Lower leg skin (tissue), 4 donors: ENCODE data around the gene PSMD1. TPM values are rescaled to one million over a fixed set of nuclear protein-coding genes. Genes with fewer than 3 reads are reported as not detected.

Experiments
- DNase-seq, 2 donors: peaks; one replicate each; pipeline ENCODE4 v3.0.0-alpha.2; 2019; ENCODE audit warnings: low spot score in 2 of 2
- H3K4me3 ChIP-seq: fragments of 200-600 bp; sonication (generic); 2 replicates; pipeline ENCODE4 v1.5.1; 2017; ENCODE audit warnings: mild to moderate bottlenecking, low read depth; ENCODE audit not compliant: poor library complexity, severe bottlenecking
- CTCF ChIP-seq, 3 donors: fragments of 450-650 bp; IDR thresholded peaks; one replicate each; pipeline ENCODE4 v1.5.1; 2016; ENCODE audit warnings: antibody characterized with exemption in 3 of 3, mild to moderate bottlenecking in 3 of 3, moderate library complexity in 2 of 3
- POLR2A ChIP-seq, 2 donors: fragments of 450-650 bp; IDR thresholded peaks; one replicate each; pipeline ENCODE4 v1.6.1; 2016 to 2017; ENCODE audit warnings: antibody characterized with exemption in 2 of 2, mild to moderate bottlenecking in 1 of 2, moderate library complexity in 1 of 2
- WGBS, 2 donors: methylation state at CpG; one replicate each; pipeline ENCODE4 v1.1.5; 2018; 5-methylcytosine and 5-hydroxymethylcytosine counted together
- intact Hi-C: fragments of 100-400 bp; cut with DNase I; formaldehyde crosslinking; loops from one replicate; pipeline ENCODE4 v1.15.0; 2023; ENCODE audit warnings: low total_unique reads
- total RNA-seq, 4 donors: library from RNA; depleted of rRNA; stranded (reverse); fragments of >200 nt; gene quantifications; one replicate each; pipeline ENCODE4 v1.1.0, GENCODE V29; 2016

Gene PSMD1
- total RNA-seq, 4 donors from 2014 or later = 49.8 to 67.9 (median 57.4) TPM

- 2% methylated on average over 6 to 15 of the region's 61 CpGs for WGBS, 2 donors
- DNase-seq = peak in 1 of 2 donors; percentile 59
- intact Hi-C loops = no loop called here
- TF ChIP-seq POLR2A (IDR thresholded peaks at IDR 0.05) = no peak
- no peak for TF ChIP-seq CTCF (IDR thresholded peaks at IDR 0.05)
- H3K4me3 ChIP-seq = no peak within 1 kb of the TSS
Measured at GRCh38 chr2:231037202-231037730, 19.4 kb upstream of the PSMD1 start, which contains the start of gene C2orf72. TSS of gene C2orf72 (plus strand) at chr2:231037523. CDS start at chr2:231037566, 43 bp downstream.

GRCh38 chr2:231037731-231038482 is 18.8 kb upstream of the PSMD1 start:
- TF ChIP-seq CTCF (IDR thresholded peaks at IDR 0.05) (no peak), POLR2A (IDR thresholded peaks at IDR 0.05) (no peak)

GRCh38 chr2:231038483-231039293 is 18.0 kb upstream of the PSMD1 start:
- no peak overlapping the region for H3K4me3 ChIP-seq
- no peak for DNase-seq
- intact Hi-C loops = no loop called here
- 20 to 21% methylated on average over 21 of the region's 21 CpGs for WGBS, 2 donors
- TF ChIP-seq CTCF (IDR thresholded peaks at IDR 0.05) (no peak), POLR2A (IDR thresholded peaks at IDR 0.05) (no peak)

More at GRCh38 chr2:231037731-231038482, 18.8 kb upstream of the PSMD1 start:
- WGBS, 2 donors = 4 to 6% methylated on average over 21 to 30 of the region's 104 CpGs
- no peak overlapping the region for H3K4me3 ChIP-seq
- DNase-seq = peak in 1 of 2 donors; percentile 49
- intact Hi-C loops = no loop called here

GRCh38 chr2:231039294-231039664 is 17.4 kb upstream of the PSMD1 start:
- no peak for DNase-seq
- TF ChIP-seq CTCF (IDR thresholded peaks at IDR 0.05) (no peak), POLR2A (IDR thresholded peaks at IDR 0.05) (no peak)
- 68 to 76% methylated on average over 6 of the region's 6 CpGs for WGBS, 2 donors
- intact Hi-C loops = no loop called here
- no peak overlapping the region for H3K4me3 ChIP-seq

GRCh38 chr2:231039821-231040364 is 16.8 kb upstream of the PSMD1 start:
- WGBS, 2 donors = 79 to 80% methylated on average over 8 of the region's 8 CpGs
- intact Hi-C loops = no loop called here
- no peak for DNase-seq
- TF ChIP-seq CTCF (IDR thresholded peaks at IDR 0.05) = peak in 1 of 3 donors; percentile 21
- no peak for TF ChIP-seq POLR2A (IDR thresholded peaks at IDR 0.05)
- H3K4me3 ChIP-seq = no peak overlapping the region
